ENCODE measurements around the gene ACTR10.

The ACTR10 gene

GRCh38 chr14:58282925-58283593 is 83.1 kb downstream of the ACTR10 start:
- no peaks in the 10 kb centered on the region for H3K9me3 Mint-ChIP-seq
- H3K27me3 Mint-ChIP-seq (ENCODE audit: low read depth) = no peaks in the 10 kb centered on the region
- H3K4me1 Mint-ChIP-seq (ENCODE audit: low read depth) = peaks cover 44% of the 10 kb centered on the region
- H3K36me3 Mint-ChIP-seq (ENCODE audit: low read depth) = peaks cover 44% of the 10 kb centered on the region
- H3K4me3 Mint-ChIP-seq = peak overlapping the region; percentile 2
- peak overlapping the region; percentile 27 for H3K27ac Mint-ChIP-seq

GRCh38 chr14:58283730-58284129 is 83.8 kb downstream of the ACTR10 start:
- H3K4me1 Mint-ChIP-seq (ENCODE audit: low read depth) = peaks cover 47% of the 10 kb centered on the region
- H3K27me3 Mint-ChIP-seq (ENCODE audit: low read depth) = no peaks in the 10 kb centered on the region
- no peak overlapping the region for H3K27ac Mint-ChIP-seq
- peaks cover 49% of the 10 kb centered on the region for H3K36me3 Mint-ChIP-seq (ENCODE audit: low read depth)
- no peak overlapping the region for H3K4me3 Mint-ChIP-seq
- no peaks in the 10 kb centered on the region for H3K9me3 Mint-ChIP-seq

- H3K4me1 Mint-ChIP-seq (ENCODE audit: low read depth) = peaks cover 49% of the 10 kb centered on the region
- H3K36me3 Mint-ChIP-seq (ENCODE audit: low read depth) = peaks cover 53% of the 10 kb centered on the region
- no peaks in the 10 kb centered on the region for H3K27me3 Mint-ChIP-seq (ENCODE audit: low read depth)
Measured at GRCh38 chr14:58285132-58285531, 85.2 kb downstream of the ACTR10 start.

More at GRCh38 chr14:58285132-58285531, 85.2 kb downstream of the ACTR10 start:
- H3K4me3 Mint-ChIP-seq = no peak overlapping the region
- H3K9me3 Mint-ChIP-seq = no peaks in the 10 kb centered on the region
- H3K27ac Mint-ChIP-seq = peak overlapping the region; percentile 16

Measured in T-helper 1 cell treated with Interleukin-12 subunit alpha and Interleukin-12 subunit beta and Interleukin-4 antibody, amounts not matched to agents 30 μg/mL and 1 μg/mL, for 36 hours (primary cell).